OCI-LY7 (cell line): ENCODE data around the gene FGA.

ENCODE experiments used
- EZH2phosphoT487 ChIP-seq: fragments of 200-600 bp; sonication (generic); IDR thresholded peaks from 2 replicates; pipeline ENCODE4 v1.6.1; 2018; ENCODE audit warnings: low read depth, borderline replicate concordance, mild to moderate bottlenecking, mixed run types, antibody characterized with exemption, low read length, moderate library complexity, mixed read lengths
- TF ChIP-seq, protein P1 (sequence below): fragments of 200-600 bp; sonication (generic); conservative IDR thresholded peaks from 2 replicates; pipeline ENCODE4 v1.5.1; 2014; ENCODE audit warnings: mild to moderate bottlenecking, antibody characterized with exemption, low read length, moderate library complexity, mixed read lengths

DNA sequence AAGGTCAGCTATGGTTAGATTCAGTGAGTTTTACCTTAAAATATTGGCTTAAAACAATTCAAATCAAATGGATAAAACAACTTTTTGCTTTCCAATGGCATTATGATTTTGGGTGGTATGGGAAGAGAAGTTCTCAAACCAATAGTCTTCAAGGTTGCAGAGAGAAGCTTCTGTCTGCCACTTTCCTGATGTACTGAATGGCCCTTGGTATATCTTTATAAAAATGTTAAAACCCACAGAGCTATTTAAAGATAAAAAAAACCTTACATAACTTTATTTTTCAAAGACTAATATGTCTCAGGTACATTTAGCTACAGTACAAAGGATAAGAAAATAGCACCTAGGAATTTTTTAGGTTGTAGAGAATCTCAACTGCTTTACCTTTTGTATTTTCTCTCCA is 6.9 kb downstream of the FGA start:
- TF ChIP-seq, protein P1, sequence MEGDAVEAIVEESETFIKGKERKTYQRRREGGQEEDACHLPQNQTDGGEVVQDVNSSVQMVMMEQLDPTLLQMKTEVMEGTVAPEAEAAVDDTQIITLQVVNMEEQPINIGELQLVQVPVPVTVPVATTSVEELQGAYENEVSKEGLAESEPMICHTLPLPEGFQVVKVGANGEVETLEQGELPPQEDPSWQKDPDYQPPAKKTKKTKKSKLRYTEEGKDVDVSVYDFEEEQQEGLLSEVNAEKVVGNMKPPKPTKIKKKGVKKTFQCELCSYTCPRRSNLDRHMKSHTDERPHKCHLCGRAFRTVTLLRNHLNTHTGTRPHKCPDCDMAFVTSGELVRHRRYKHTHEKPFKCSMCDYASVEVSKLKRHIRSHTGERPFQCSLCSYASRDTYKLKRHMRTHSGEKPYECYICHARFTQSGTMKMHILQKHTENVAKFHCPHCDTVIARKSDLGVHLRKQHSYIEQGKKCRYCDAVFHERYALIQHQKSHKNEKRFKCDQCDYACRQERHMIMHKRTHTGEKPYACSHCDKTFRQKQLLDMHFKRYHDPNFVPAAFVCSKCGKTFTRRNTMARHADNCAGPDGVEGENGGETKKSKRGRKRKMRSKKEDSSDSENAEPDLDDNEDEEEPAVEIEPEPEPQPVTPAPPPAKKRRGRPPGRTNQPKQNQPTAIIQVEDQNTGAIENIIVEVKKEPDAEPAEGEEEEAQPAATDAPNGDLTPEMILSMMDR: no peak
- no peak for TF ChIP-seq EZH2phosphoT487
